ENCODE results near the gene PNPLA2.

PNPLA2 gene

GRCh38 chr11:799641-800316, 18.9 kb upstream of the PNPLA2 start:
- DNase-seq = no peak

- DNase-seq = no peak
Measured at GRCh38 chr11:800473-800872, 18.2 kb upstream of the PNPLA2 start.

GRCh38 chr11:801097-801780, 17.5 kb upstream of the PNPLA2 start:
- no peak for DNase-seq

GRCh38 chr11:802018-802617, 16.6 kb upstream of the PNPLA2 start:
- no peak for DNase-seq

- DNase-seq = no peak
Measured at GRCh38 chr11:802693-803466, 15.8 kb upstream of the PNPLA2 start.

- no peak for DNase-seq
Measured at GRCh38 chr11:803467-803742, 15.3 kb upstream of the PNPLA2 start.

GRCh38 chr11:803770-804598, 14.7 kb upstream of the PNPLA2 start:
- no peak for DNase-seq

GRCh38 chr11:804599-804964, 14.1 kb upstream of the PNPLA2 start:
- no peak for DNase-seq

GRCh38 chr11:808427-809286, 10.1 kb upstream of the PNPLA2 start:
- DNase-seq = no peak

- peak; percentile 99 for DNase-seq
Measured at GRCh38 chr11:809287-810039, 9.3 kb upstream of the PNPLA2 start, which contains the start of gene RPLP2. TSS of gene RPLP2 (plus strand) at chr11:809967. CDS start at chr11:810235, 268 bp downstream.

GRCh38 chr11:810040-810567, 8.6 kb upstream of the PNPLA2 start:
- DNase-seq = no peak

- DNase-seq = no peak
Measured at GRCh38 chr11:811446-812245, 7.1 kb upstream of the PNPLA2 start.

GRCh38 chr11:812390-812789, 6.3 kb upstream of the PNPLA2 start:
- no peak for DNase-seq

- no peak for DNase-seq
Measured at GRCh38 chr11:813072-813455, 5.7 kb upstream of the PNPLA2 start.

GRCh38 chr11:813456-814096, 5.1 kb upstream of the PNPLA2 start:
- DNase-seq = no peak

GRCh38 chr11:815675-816432, 2.9 kb upstream of the PNPLA2 start:
- no peak for DNase-seq

- no peak for DNase-seq
Measured at GRCh38 chr11:816433-816779, 2.3 kb upstream of the PNPLA2 start.

- DNase-seq = peak; percentile 91
Measured at GRCh38 chr11:819129-819931, 616 bp downstream of the PNPLA2 start.

Data from activated T-cell treated with anti-CD3 and anti-CD28 coated beads for 4 hours (primary cell).